Measurements from ENCODE around the gene IL36A.

IL36A gene

GRCh38 chr2:113005030-113005509 lies at the start of gene IL36A:
IL36A (plus strand) TSS chr2:113005459; CDS start chr2:113005872, 413 bp downstream.
- no peak for TF ChIP-seq CTCF (IDR thresholded peaks at IDR 0.05; ENCODE audit: low read length, missing control alignments)

GRCh38 chr2:112957511-112957910 lies 47.7 kb upstream of the IL36A start:
- no peak for TF ChIP-seq CTCF (IDR thresholded peaks at IDR 0.05; ENCODE audit: low read length, missing control alignments)
- DNase-seq (ENCODE audit: low read depth): no peak

More at GRCh38 chr2:113005030-113005509, at the start of gene IL36A:
- DNase-seq (ENCODE audit: low read depth): no peak
- H3K4me3 ChIP-seq (replicated peaks; ENCODE audit: low read depth, low read length): no peak within 1 kb of the TSS

GRCh38 chr2:112958428-112959108 lies 46.7 kb upstream of the IL36A start:
- TF ChIP-seq CTCF (IDR thresholded peaks at IDR 0.05; ENCODE audit: low read length, missing control alignments): peak; percentile 92
- H3K4me3 ChIP-seq (replicated peaks; ENCODE audit: low read depth, low read length): no peak overlapping the region
- DNase-seq (ENCODE audit: low read depth): peak; percentile 78

More at GRCh38 chr2:112957511-112957910, 47.7 kb upstream of the IL36A start:
- no peak overlapping the region for H3K4me3 ChIP-seq (replicated peaks; ENCODE audit: low read depth, low read length)

GRCh38 chr2:112959109-112959812 lies 46.0 kb upstream of the IL36A start:
- DNase-seq (ENCODE audit: low read depth): peak; percentile 16
- no peak for TF ChIP-seq CTCF (IDR thresholded peaks at IDR 0.05; ENCODE audit: low read length, missing control alignments)
- H3K4me3 ChIP-seq (replicated peaks; ENCODE audit: low read depth, low read length): no peak overlapping the region

GRCh38 chr2:112960230-112960825 lies 44.9 kb upstream of the IL36A start:
- no peak overlapping the region for H3K4me3 ChIP-seq (replicated peaks; ENCODE audit: low read depth, low read length)
- peak; percentile 7 for TF ChIP-seq CTCF (IDR thresholded peaks at IDR 0.05; ENCODE audit: low read length, missing control alignments)
- no peak for DNase-seq (ENCODE audit: low read depth)

GRCh38 chr2:112962308-112963175 lies 42.7 kb upstream of the IL36A start:
- H3K4me3 ChIP-seq (replicated peaks; ENCODE audit: low read depth, low read length): no peak overlapping the region
- no peak for DNase-seq (ENCODE audit: low read depth)
- no peak for TF ChIP-seq CTCF (IDR thresholded peaks at IDR 0.05; ENCODE audit: low read length, missing control alignments)

All from fibroblast of pulmonary artery (primary cell).